GM12874 (cell line): ENCODE data around the gene ARHGEF16.

Source experiments
- TF ChIP-seq, protein P1 (sequence below): IDR thresholded peaks from 2 replicates; pipeline ENCODE4 v1.5.1; 2011; ENCODE audit warnings: low read depth, mild to moderate bottlenecking, control low read depth, low read length, moderate library complexity; ENCODE audit not compliant: insufficient read depth

Gene ARHGEF16

DNA sequence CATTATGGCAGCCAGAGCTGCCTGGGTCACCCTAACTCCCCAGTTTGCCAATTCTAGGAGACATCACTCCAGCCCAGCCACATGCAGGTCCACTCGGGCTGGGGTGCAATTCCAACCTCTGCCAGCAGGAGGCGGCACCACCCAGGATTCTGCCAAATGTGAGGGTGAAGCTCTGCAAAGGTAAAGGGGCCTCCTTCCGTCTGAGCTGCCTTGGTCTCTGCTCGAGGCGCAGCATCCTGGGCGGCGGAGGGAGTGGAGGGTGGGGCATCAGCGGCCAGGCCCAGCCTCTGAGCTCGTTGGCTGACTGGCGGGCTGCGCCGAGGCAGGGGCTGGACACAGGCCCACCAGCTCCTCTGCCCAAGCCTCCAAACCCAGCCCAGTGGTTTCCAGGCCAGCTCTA lies 63.8 kb downstream of the ARHGEF16 start:
- TF ChIP-seq, protein P1, sequence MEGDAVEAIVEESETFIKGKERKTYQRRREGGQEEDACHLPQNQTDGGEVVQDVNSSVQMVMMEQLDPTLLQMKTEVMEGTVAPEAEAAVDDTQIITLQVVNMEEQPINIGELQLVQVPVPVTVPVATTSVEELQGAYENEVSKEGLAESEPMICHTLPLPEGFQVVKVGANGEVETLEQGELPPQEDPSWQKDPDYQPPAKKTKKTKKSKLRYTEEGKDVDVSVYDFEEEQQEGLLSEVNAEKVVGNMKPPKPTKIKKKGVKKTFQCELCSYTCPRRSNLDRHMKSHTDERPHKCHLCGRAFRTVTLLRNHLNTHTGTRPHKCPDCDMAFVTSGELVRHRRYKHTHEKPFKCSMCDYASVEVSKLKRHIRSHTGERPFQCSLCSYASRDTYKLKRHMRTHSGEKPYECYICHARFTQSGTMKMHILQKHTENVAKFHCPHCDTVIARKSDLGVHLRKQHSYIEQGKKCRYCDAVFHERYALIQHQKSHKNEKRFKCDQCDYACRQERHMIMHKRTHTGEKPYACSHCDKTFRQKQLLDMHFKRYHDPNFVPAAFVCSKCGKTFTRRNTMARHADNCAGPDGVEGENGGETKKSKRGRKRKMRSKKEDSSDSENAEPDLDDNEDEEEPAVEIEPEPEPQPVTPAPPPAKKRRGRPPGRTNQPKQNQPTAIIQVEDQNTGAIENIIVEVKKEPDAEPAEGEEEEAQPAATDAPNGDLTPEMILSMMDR = peak; percentile 72

DNA sequence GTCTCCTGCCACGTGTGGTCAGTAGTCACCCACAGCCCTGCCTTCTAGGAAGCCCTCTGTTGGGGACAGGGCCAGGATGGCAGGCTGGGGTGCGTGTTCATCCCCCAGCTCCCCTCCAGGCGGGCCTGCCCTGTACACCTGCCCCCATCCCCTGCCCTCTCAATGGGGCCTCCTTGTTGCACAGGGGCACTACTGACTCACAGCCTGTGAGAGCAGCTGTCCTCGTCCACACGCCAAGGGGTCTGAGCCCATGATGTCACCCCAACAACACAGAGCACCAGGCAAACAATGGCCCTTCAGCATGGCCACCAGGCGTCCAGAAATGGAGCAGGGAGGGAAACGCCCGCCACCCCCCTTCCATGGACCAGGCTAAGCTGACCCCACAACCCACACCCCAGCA lies 64.3 kb downstream of the ARHGEF16 start:
- TF ChIP-seq, protein P1 = no peak

DNA sequence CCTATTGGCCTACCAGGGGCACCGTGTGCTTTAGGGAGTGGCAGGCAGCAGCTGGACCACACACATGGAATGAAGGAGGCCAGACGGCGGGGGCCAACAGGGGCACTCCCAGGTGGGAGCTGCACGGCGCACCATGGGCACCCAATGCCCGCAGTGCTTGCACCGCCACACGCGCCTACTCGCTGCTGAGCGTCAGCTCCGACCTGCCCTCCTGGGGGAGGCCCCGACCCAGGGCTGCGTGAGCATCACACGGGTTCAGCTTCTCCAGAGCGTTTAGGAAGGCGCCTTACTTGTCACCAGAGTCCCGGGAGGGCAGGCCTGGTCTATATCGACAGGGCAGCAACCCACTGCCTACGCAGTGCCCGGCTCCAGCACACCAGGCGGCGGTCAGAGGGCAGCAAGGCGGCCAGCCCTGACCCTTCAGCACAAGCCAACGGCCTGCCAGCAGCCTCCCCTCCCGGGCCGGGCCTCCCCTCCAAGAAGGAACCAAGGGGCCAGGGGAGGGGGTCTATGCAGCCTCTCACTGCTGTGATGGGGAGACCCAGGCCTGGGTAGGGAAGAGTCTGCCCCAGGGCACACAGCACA lies 64.9 kb downstream of the ARHGEF16 start:
- TF ChIP-seq, protein P1 = no peak

DNA sequence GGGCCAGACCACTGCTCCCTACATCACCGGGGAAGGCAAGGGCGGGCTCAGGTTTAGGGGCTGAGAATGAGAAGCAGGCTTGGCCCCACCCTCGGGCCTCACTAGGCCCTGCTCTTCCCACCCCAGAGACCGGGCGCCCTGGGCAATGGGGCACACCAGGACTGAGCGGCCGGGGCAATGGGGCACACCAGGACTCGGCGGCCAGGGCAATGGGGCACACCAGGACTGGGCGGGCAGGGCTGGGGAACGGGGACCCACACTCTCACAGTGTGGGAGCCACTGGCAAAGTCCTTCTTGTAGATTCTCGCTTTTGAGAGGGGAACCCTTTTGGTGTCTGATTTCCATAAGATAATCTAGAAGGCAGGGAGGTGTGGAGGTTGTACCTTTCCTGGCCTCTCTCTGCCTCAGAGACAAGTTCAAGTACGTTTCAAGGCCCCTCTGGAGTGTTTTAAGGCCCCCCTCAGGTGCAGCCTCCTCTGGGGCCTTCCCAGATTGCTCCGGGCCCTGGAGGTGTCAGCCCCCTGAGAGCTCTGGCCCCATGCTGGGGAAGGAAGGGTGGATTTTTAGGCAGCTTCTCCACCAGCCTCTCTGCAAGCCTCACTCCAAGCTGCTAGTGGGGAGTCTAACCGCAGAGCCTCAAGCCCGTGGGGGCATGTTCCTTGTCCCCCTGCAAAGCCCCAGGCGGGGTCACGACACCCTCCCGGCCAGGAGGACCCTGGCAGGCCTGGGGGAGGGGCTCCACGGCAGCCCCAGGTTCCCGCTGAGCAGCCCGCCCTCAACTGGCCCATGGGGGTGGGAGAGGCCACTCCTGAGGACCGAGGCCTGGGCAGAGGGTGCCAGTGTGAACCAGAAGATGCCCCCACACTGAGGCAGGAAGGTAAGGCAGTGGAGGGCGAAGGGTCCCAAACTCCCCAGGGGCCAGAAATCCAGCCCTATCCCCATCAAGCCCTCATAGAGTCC lies 66.2 kb downstream of the ARHGEF16 start:
- TF ChIP-seq, protein P1 = no peak

DNA sequence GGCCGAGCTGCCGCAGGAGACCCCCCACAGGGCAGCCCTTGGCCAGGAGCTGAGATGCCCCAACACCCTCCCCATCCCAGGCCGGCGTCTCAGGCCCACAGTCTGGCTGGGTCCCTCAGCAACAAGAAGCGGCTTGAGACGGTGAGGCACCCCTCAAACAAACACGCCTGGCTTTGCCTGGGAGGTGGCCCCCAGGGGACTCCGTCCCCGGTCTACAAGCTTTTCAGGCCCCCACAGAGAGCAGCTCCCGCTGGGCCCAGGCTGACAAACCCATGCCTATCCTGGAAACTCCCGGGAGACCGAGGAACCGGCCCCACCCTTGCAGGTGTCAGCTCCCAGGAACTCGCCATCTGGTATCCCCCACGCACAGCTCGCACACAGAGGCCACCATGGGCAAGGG lies 67.0 kb downstream of the ARHGEF16 start:
- TF ChIP-seq, protein P1 = no peak

DNA sequence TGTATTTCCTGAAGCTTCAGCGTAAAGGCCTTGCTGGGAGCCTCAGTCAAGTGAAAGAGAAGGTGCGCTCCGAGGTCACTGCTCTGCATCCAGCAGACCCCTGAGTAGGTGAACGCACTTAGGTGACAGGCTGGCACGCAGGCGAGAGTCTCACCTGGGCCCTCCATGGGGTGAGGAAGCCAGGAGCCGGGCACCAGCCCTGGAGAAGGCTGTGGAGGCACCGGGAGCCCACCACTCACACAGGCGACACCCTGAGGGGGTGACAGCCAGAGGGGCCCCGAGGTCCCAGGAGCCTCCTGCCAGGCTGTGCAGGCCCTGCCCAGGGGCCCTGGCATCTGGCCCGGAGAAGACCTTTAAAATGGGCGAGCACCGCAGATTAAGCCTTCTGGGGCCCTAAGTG lies 67.6 kb downstream of the ARHGEF16 start:
- TF ChIP-seq, protein P1 = no peak

DNA sequence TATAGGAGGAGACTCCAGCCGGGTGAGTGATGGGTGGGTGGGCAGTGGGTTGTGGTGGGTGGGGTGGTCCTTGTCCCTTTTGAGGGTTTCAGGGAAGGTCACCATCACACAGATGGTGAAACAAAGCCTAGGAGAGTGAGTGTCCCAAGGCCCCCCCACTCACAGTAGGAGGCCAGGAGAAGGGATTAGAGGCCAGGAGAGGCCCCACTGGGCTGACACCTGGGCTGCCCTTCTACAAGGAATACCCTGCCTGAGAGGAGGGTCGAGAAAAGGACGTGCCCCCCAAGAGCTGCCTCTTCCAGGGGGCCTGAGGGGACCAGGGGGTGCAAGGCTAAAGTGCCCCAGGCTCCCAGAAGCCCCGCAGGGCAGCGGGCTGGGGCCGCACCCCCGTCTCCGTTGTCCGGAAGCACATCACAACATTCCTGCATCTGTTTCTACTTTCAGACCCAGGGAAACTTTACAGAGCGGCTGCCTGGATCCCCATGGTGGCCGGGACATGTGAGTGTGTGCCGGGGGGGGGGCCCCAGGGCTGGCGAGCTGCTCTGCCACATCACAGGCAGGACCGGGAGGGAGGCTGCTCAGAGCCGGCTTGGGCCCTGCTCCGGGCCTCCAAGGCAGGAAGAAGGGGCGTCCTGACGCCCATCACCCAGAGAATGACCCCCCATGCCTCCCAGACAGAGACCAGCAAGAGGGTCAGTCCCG lies 68.2 kb downstream of the ARHGEF16 start:
- TF ChIP-seq, protein P1 = no peak
